Measurements from ENCODE around the gene THADA.

GRCh38 chr2:43188561-43189386 lies 407.1 kb downstream of the THADA start:
- TF ChIP-seq CTCF (IDR thresholded peaks at IDR 0.05; ENCODE audit: borderline replicate concordance, extremely low read depth, low read length, poor library complexity, severe bottlenecking): no peak
- TF ChIP-seq EZH2 (IDR thresholded peaks at IDR 0.05; ENCODE audit: borderline replicate concordance, low read depth, low read length, severe bottlenecking): no peak
